ENCODE measurements around the gene SLC5A10. TPM values are rescaled to one million over a fixed set of nuclear protein-coding genes. Genes with fewer than 3 reads are reported as not detected.

The SLC5A10 gene
- total RNA-seq, 2 donors from 2014 or later = 0.26 to 0.27 TPM

GRCh38 chr17:18960803-18961511, 9.0 kb downstream of the SLC5A10 start:
- intact Hi-C loops (cut with DNase I) = no loop called here
- ATAC-seq (peak; percentile 87 to 89), DNase-seq (peak; percentile 86)

GRCh38 chr17:18961634-18962493, 9.9 kb downstream of the SLC5A10 start:
- DNase-seq = no peak
- intact Hi-C loops (cut with DNase I) = no loop called here
- ATAC-seq = peak in 1 of 2 donors; percentile 61

- ATAC-seq (no peak), DNase-seq (no peak)
- intact Hi-C loops (cut with DNase I) = no loop called here
Measured at GRCh38 chr17:18962494-18962815, 10.5 kb downstream of the SLC5A10 start.

GRCh38 chr17:18963126-18964017, 11.4 kb downstream of the SLC5A10 start:
- intact Hi-C loops (cut with DNase I) = no loop called here
- ATAC-seq (no peak), DNase-seq (no peak)

- DNase-seq (no peak), ATAC-seq (no peak)
- intact Hi-C loops (cut with DNase I) = no loop called here
Measured at GRCh38 chr17:18964018-18964351, 12.0 kb downstream of the SLC5A10 start.

GRCh38 chr17:18964550-18964949, 12.6 kb downstream of the SLC5A10 start:
- intact Hi-C loops (cut with DNase I) = no loop called here
- DNase-seq (no peak), ATAC-seq (no peak)

GRCh38 chr17:18965530-18966236, 13.7 kb downstream of the SLC5A10 start:
- DNase-seq = no peak
- intact Hi-C loops (cut with DNase I) = no loop called here
- no peak for ATAC-seq

- intact Hi-C loops (cut with DNase I) = no loop called here
- no peak for DNase-seq
- peak; percentile 52 to 74 for ATAC-seq
Measured at GRCh38 chr17:18966831-18967624, 15.1 kb downstream of the SLC5A10 start.

- DNase-seq = no peak
- intact Hi-C loops (cut with DNase I) = no loop called here
- no peak for ATAC-seq
Measured at GRCh38 chr17:18967916-18968315, 16.0 kb downstream of the SLC5A10 start.

- intact Hi-C loops (cut with DNase I) = no loop called here
- DNase-seq = no peak
Measured at GRCh38 chr17:18968345-18968744, 16.4 kb downstream of the SLC5A10 start.

GRCh38 chr17:18968945-18969887, 17.3 kb downstream of the SLC5A10 start:
- intact Hi-C loops (cut with DNase I) = no loop called here
- peak; percentile 51 for DNase-seq
- ATAC-seq = peak in 1 of 2 donors; percentile 55

More at GRCh38 chr17:18968345-18968744, 16.4 kb downstream of the SLC5A10 start:
- ATAC-seq = no peak

- no peak for DNase-seq
- ATAC-seq = no peak
- intact Hi-C loops (cut with DNase I) = no loop called here
Measured at GRCh38 chr17:18970582-18971480, 18.9 kb downstream of the SLC5A10 start.

- intact Hi-C loops (cut with DNase I) = no loop called here
- ATAC-seq = no peak
- no peak for DNase-seq
Measured at GRCh38 chr17:18971801-18972200, 19.8 kb downstream of the SLC5A10 start.

GRCh38 chr17:18974407-18975149, 22.6 kb downstream of the SLC5A10 start:
- no peak for ATAC-seq
- no peak for DNase-seq
- intact Hi-C loops (cut with DNase I) = no loop called here

- intact Hi-C loops (cut with DNase I) = no loop called here
- DNase-seq = no peak
- ATAC-seq = no peak
Measured at GRCh38 chr17:18975597-18975996, 23.6 kb downstream of the SLC5A10 start.

GRCh38 chr17:18976201-18976600, 24.2 kb downstream of the SLC5A10 start:
- no peak for DNase-seq
- intact Hi-C loops (cut with DNase I) = no loop called here
- ATAC-seq = no peak
